ENCODE results near the gene GP2. TPM values are rescaled to one million over a fixed set of nuclear protein-coding genes. Genes with fewer than 3 reads are reported as not detected.

The GP2 gene
- total and polyA plus RNA-seq, 2 of the 4 experiments (the other 2 are of a cell fraction): not detected

DNA sequence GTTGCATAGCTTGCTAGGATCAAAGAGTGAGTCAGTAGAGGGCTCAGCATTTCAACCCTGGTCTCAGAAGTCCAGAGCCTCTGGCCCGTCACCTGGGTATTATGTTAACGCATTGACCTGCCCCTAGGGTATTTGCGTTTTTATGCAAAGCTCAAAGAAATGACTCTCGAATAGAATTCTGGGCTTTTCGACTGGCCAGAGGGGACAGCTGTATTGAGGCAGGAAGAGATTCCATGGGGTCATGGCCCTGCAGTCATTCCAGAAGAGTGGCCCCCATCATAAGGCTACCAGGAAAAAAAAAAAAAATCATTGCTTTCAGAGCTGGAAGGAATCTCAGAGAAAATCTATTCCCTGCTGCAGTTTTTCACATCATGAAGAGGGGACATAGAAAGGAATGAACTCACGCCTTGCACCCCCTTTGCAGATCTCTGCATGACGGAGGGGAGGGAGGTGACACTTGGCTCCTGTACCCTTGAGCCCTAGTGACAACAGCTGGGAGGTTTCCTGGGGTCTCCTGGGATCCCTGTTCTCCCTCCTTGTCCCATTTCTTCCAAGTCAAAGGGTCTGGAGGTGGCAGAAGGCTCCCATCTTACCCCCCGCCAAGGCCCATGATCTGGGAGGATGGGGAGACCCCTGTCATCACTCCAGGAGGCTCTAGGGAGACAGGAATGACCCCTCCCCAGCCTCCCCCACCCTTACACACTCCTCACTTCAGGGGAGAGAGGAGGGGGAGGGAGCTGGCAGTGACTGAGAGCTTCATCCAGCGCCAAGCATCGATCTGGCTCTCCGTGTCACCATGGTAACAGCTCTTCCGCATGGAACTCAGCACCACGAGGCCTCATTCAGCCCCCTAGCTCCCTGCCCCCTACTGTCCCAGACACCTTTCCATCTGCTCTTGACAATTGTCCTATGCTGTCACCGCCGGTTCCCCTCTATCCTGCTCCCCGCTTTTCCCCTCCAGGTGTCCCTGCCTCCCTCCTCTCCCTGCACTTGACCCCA is 35.8 kb downstream of the GP2 start:
- Histone ChIP-seq H2BK20ac (ENCODE audit: low read depth, low read length) (no peak overlapping the region), H3K4ac (ENCODE audit: low read depth, low read length) (no peak overlapping the region), H3K18ac (ENCODE audit: low read depth, low read length) (no peak overlapping the region), H3K9me1 (ENCODE audit: insufficient read depth, low read length) (no peaks in the 10 kb centered on the region), H3K36me3 (ENCODE audit: control insufficient read depth, insufficient read depth, low read length) (no peaks in the 10 kb centered on the region), H3K9me3 (ENCODE audit: control insufficient read depth, insufficient read depth, low read length) (peaks cover 7% of the 10 kb centered on the region; the same call in 1 of the 2 replicates), H3K4me2 (ENCODE audit: low read depth, low read length) (no peak overlapping the region), H4K5ac (ENCODE audit: low read depth, low read length) (no peak overlapping the region), H3K9ac (ENCODE audit: low read depth, low read length) (no peak overlapping the region), H3K14ac (replicated peaks; ENCODE audit: low read depth, low read length) (no peak overlapping the region), H2BK15ac (ENCODE audit: low read depth, low read length) (no peak overlapping the region), H3K56ac (ENCODE audit: extremely low read depth, insufficient read depth, low read length) (no peak overlapping the region), H3K4me1 (ENCODE audit: control insufficient read depth, insufficient read depth, low read length) (no peaks in the 10 kb centered on the region), H4K8ac (ENCODE audit: low read depth in 2 of 2, low read length in 2 of 2) (no peak overlapping the region), H2BK120ac (ENCODE audit: low read depth, low read length) (no peak overlapping the region), H2AFZ (replicated peaks; ENCODE audit: low read length, poor library complexity) (no peak overlapping the region), H4K91ac (ENCODE audit: insufficient read depth, low read depth, low read length) (no peak overlapping the region), H2AK5ac (ENCODE audit: low read depth, low read length) (no peak overlapping the region), H4K20me1 (ENCODE audit: insufficient read depth, low read length) (no peaks in the 10 kb centered on the region), H3K23ac (ENCODE audit: low read depth, low read length) (no peak overlapping the region), H2AK9ac (replicated peaks; ENCODE audit: low read depth, low read length, poor library complexity) (no peak overlapping the region), H3K27me3 (ENCODE audit: control insufficient read depth, insufficient read depth, low read length) (no peaks in the 10 kb centered on the region), H3K79me1 (ENCODE audit: low read depth in 1 of 2, low read length in 2 of 2) (no peaks in the 10 kb centered on the region), H3K27ac (ENCODE audit: insufficient read depth, low read length) (no peak overlapping the region), H2BK5ac (ENCODE audit: low read depth, low read length, poor library complexity, severe bottlenecking) (no peak overlapping the region), H3K4me3 (ENCODE audit: insufficient read depth, low read depth, low read length) (no peak overlapping the region)
- intact Hi-C loops (cut with micrococcal nuclease): no loop called here
- WGBS, 2 experiments (ENCODE audit: extremely low coverage in 2 of 2, insufficient read length in 1 of 2): 4% methylated on average over 5 of the region's 16 CpGs; no CpG with 5 or more reads in 1 of the 2 experiments
- in situ Hi-C loops (cut with MboI; ENCODE audit: low sequenced_read_pairs): no loop called here
- POLR2A ChIA-PET (ENCODE audit: unreplicated experiment): no interaction called here
- dilution Hi-C loops (cut with HindIII; ENCODE audit: low sequenced_read_pairs, unreplicated experiment): no loop called here
- TF ChIP-seq CTCF (conservative IDR thresholded peaks at IDR 0.05; ENCODE audit: low read depth, low read length): no peak
- no peak for DNase-seq
- no TSS peak for BruUV-seq (replicated peaks)
- CTCF ChIA-PET: no interaction called here
- no peak for ATAC-seq (ENCODE audit: low read depth)
